ENCODE data around the gene PLXNB1. TPM values are rescaled to one million over a fixed set of nuclear protein-coding genes. Genes with fewer than 3 reads are reported as not detected.

PLXNB1 gene
- total and polyA plus RNA-seq, 10 of the 15 experiments (the other 5 are each of a cell fraction or from before 2014, with no cell fraction given) = 0.18 to 15.1 (median 5.3) TPM

DNA sequence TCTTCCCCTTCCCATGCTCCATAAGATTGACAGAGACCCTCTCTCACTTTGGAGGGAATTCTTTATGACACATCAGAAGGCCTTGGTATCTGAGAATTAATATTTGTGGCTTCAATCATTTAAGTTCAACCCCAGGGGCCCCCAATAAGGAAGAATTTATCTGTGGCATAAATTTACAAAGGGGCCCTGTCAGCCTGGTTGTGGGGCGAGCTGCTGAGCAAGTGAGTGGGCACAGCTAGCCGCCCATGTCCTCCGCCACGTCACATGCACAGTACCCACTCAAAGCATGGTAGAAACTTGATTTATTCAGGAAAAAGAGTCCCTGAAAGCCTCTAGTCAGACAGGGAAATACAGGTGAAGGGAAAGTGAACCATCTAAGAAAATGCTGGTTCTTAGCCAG lies 13.3 kb downstream of the PLXNB1 start:
- WGBS (ENCODE audit: insufficient coverage, insufficient replicate concordance, low lambda C conversion rate, missing lambda C conversion rate) = 1% methylated on average over 4 of the region's 4 CpGs
- CTCF ChIA-PET = interaction anchor here (1.2 to 22.0 kb wide), 2 partner anchors 10 to 20 kb away, joined by 3 to 757 read pairs; partner anchors contain the start of genes CCDC51 and TMA7
- no peak for TF ChIP-seq GATAD2B (conservative IDR thresholded peaks at IDR 0.05; ENCODE audit: low read depth)
- TF ChIP-seq IKZF1 (conservative IDR thresholded peaks at IDR 0.05) = no peak
- TF ChIP-seq RELB (IDR thresholded peaks at IDR 0.05; ENCODE audit: low read depth) = no peak
- TF ChIP-seq, protein P1, sequence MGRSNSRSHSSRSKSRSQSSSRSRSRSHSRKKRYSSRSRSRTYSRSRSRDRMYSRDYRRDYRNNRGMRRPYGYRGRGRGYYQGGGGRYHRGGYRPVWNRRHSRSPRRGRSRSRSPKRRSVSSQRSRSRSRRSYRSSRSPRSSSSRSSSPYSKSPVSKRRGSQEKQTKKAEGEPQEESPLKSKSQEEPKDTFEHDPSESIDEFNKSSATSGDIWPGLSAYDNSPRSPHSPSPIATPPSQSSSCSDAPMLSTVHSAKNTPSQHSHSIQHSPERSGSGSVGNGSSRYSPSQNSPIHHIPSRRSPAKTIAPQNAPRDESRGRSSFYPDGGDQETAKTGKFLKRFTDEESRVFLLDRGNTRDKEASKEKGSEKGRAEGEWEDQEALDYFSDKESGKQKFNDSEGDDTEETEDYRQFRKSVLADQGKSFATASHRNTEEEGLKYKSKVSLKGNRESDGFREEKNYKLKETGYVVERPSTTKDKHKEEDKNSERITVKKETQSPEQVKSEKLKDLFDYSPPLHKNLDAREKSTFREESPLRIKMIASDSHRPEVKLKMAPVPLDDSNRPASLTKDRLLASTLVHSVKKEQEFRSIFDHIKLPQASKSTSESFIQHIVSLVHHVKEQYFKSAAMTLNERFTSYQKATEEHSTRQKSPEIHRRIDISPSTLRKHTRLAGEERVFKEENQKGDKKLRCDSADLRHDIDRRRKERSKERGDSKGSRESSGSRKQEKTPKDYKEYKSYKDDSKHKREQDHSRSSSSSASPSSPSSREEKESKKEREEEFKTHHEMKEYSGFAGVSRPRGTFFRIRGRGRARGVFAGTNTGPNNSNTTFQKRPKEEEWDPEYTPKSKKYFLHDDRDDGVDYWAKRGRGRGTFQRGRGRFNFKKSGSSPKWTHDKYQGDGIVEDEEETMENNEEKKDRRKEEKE (IDR thresholded peaks at IDR 0.05) = no peak
- no peak for TF ChIP-seq GABPA (IDR thresholded peaks at IDR 0.05; ENCODE audit: low read depth)
- TF ChIP-seq RB1 (IDR thresholded peaks at IDR 0.05; ENCODE audit: borderline replicate concordance) = no peak
- no peak for TF ChIP-seq NFYB (IDR thresholded peaks at IDR 0.05; ENCODE audit: insufficient read depth, low read depth, low read length)
- TF ChIP-seq CHD4 (IDR thresholded peaks at IDR 0.05) = no peak
- no peak for TF ChIP-seq SUZ12 (IDR thresholded peaks at IDR 0.05; ENCODE audit: unreplicated experiment)
- TF ChIP-seq, protein P2, sequence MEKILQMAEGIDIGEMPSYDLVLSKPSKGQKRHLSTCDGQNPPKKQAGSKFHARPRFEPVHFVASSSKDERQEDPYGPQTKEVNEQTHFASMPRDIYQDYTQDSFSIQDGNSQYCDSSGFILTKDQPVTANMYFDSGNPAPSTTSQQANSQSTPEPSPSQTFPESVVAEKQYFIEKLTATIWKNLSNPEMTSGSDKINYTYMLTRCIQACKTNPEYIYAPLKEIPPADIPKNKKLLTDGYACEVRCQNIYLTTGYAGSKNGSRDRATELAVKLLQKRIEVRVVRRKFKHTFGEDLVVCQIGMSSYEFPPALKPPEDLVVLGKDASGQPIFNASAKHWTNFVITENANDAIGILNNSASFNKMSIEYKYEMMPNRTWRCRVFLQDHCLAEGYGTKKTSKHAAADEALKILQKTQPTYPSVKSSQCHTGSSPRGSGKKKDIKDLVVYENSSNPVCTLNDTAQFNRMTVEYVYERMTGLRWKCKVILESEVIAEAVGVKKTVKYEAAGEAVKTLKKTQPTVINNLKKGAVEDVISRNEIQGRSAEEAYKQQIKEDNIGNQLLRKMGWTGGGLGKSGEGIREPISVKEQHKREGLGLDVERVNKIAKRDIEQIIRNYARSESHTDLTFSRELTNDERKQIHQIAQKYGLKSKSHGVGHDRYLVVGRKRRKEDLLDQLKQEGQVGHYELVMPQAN (conservative IDR thresholded peaks at IDR 0.05) = no peak
- TF ChIP-seq NBN (IDR thresholded peaks at IDR 0.05) = no peak
- TF ChIP-seq KAT2A (conservative IDR thresholded peaks at IDR 0.05; ENCODE audit: control insufficient read depth, low read depth, low read length) = no peak
- H3K79me2 ChIP-seq (ENCODE audit: control insufficient read depth, insufficient read depth, low read length) = no peaks in the 10 kb centered on the region
- no TSS peak for BruUV-seq (replicated peaks)
- H3K9me3 ChIP-seq (replicated peaks; ENCODE audit: control insufficient read depth, insufficient read depth, low read length) = no peaks in the 10 kb centered on the region
- no peaks in the 10 kb centered on the region for H4K20me1 ChIP-seq (ENCODE audit: control insufficient read depth, insufficient read depth)
- H3K4me1 ChIP-seq (ENCODE audit: control insufficient read depth, insufficient read depth, low read length) = no peaks in the 10 kb centered on the region
- DNase-seq (ENCODE audit: low read depth, low spot score) (no peak), FAIRE-seq (no peak), ATAC-seq (no peak)
- in situ Hi-C loops (cut with MboI) (no loop called here), intact Hi-C loops (cut with micrococcal nuclease; ENCODE audit: unreplicated experiment) (no loop called here)
- no peak overlapping the region for H2AFZ ChIP-seq (ENCODE audit: control insufficient read depth, low read depth, low read length)
- SMC1A ChIA-PET (ENCODE audit: uncharacterized antibody, unreplicated experiment) = interaction anchor here (2.0 kb wide), 1 partner anchor 15 kb away, joined by 7 read pairs; no protein-coding TSS in a partner anchor
- POLR2A ChIA-PET = interaction anchor here (0.6 kb wide), 2 partner anchors 289 to 475 kb away, joined by 3 to 4 read pairs; no protein-coding TSS in a partner anchor
- no peaks in the 10 kb centered on the region for H3K36me3 ChIP-seq (ENCODE audit: control insufficient read depth in 2 of 2, insufficient read depth in 2 of 2, low read length in 1 of 2)
- H3K9ac ChIP-seq (ENCODE audit: control insufficient read depth, insufficient read depth, low read length) = no peak overlapping the region
- RAD21 ChIA-PET (ENCODE audit: unreplicated experiment) = interaction anchor here (3.8 kb wide), 1 partner anchor 20 kb away, joined by 15 read pairs; no protein-coding TSS in a partner anchor
- no peak overlapping the region for H3K27ac ChIP-seq (ENCODE audit: control insufficient read depth, insufficient read depth)
- H3K4me2 ChIP-seq (ENCODE audit: control insufficient read depth, insufficient read depth) = no peak overlapping the region
- H3K4me3 ChIP-seq = no peak overlapping the region
- no peaks in the 10 kb centered on the region for H3K27me3 ChIP-seq (replicated peaks in 1 of 2; ENCODE audit: control insufficient read depth in 2 of 2, insufficient read depth in 2 of 2, low read length in 1 of 2)
